Prostate gland (tissue), 2 donors: ENCODE measurements around the gene ONECUT2. TPM values are rescaled to one million over a fixed set of nuclear protein-coding genes. Genes with fewer than 3 reads are reported as not detected.

Experiments used
- DNase-seq: peaks from one replicate; pipeline ENCODE4 v3.0.0-alpha.2; 2019; ENCODE audit warnings: low spot score
- H3K27ac ChIP-seq, 2 donors: fragments of 200-600 bp; sonication (generic); 2 replicates each; pipeline ENCODE4 v1.5.1; 2017 to 2019
- H3K27me3 ChIP-seq: fragments of 200-600 bp; sonication (generic); replicated peaks from 2 replicates; pipeline ENCODE4 v1.5.1; 2019; ENCODE audit not compliant: insufficient read depth
- H3K36me3 ChIP-seq, 2 donors: fragments of 200-600 bp; sonication (generic); 1 replicate in 1 of 2; 2 replicates in 1 of 2; pipeline versions ENCODE4 v1.5.1 to v1.8.1; 2017 to 2019
- H3K4me1 ChIP-seq: fragments of 200-600 bp; sonication (generic); replicated peaks from 2 replicates; pipeline ENCODE4 v1.5.1; 2019
- H3K4me3 ChIP-seq, 2 donors: fragments of 200-600 bp; sonication (generic); 2 replicates each; pipeline ENCODE4 v1.5.1; 2017 to 2019
- H3K9me3 ChIP-seq: fragments of 200-600 bp; sonication (generic); 2 replicates; pipeline ENCODE4 v1.5.1; 2017
- CTCF ChIP-seq, 4 experiments: fragments of 200-600 bp in 2 of 4; fragments of 450-650 bp in 2 of 4; sonication (generic) in 2 of 4; IDR thresholded peaks; 1 replicate in 3 of 4; 2 replicates in 1 of 4; pipeline ENCODE4 v1.5.1; 2016 to 2019; ENCODE audit warnings: antibody characterized with exemption in 4 of 4, mild to moderate bottlenecking in 2 of 4, moderate library complexity in 2 of 4
- POLR2A ChIP-seq: fragments of 450-650 bp; IDR thresholded peaks from one replicate; pipeline ENCODE4 v1.6.1; 2016; ENCODE audit warnings: antibody characterized with exemption, mild to moderate bottlenecking
- POLR2AphosphoS5 ChIP-seq: sonication (generic); formaldehyde crosslinking; IDR thresholded peaks from one replicate; pipeline ENCODE4 v1.6.1; 2017; ENCODE audit warnings: antibody characterized with exemption
- WGBS: methylation state at CpG from one replicate; pipeline ENCODE4 v1.1.5; 2018; 5-methylcytosine and 5-hydroxymethylcytosine counted together
- intact Hi-C: fragments of 100-400 bp; cut with DNase I; formaldehyde crosslinking; loops from one replicate; pipeline ENCODE4 v1.14.2; 2022
- total RNA-seq, 2 donors: library from RNA; depleted of rRNA; stranded (reverse); fragments of >200 nt; gene quantifications; one replicate each; pipeline ENCODE4 v1.1.0, GENCODE V29; 2016

Gene ONECUT2
- total RNA-seq, 2 donors from 2014 or later: 0.09 to 0.45 TPM

GRCh38 chr18:57437402-57437765 lies 2.2 kb downstream of the ONECUT2 start:
- intact Hi-C loops: no loop called here
- Histone ChIP-seq H3K27ac (no peak overlapping the region), H3K9me3 (no peaks in the 10 kb centered on the region), H3K36me3 (no peaks in the 10 kb centered on the region), H3K27me3 (peaks cover 61% of the 10 kb centered on the region), H3K4me3 (no peak overlapping the region), H3K4me1 (peaks cover 4% of the 10 kb centered on the region)
- DNase-seq: no peak
- TF ChIP-seq POLR2A (no peak), POLR2AphosphoS5 (no peak), CTCF (IDR thresholded peaks at IDR 0.05) (no peak)
- WGBS: 2% methylated on average over 16 of the region's 16 CpGs

- DNase-seq: no peak
- H3K36me3 ChIP-seq: no peaks in the 10 kb centered on the region
- no peak for TF ChIP-seq POLR2A
- TF ChIP-seq POLR2AphosphoS5: no peak
- peak in 3 of 4 experiments; percentile 8 to 37 (median 27) for TF ChIP-seq CTCF (IDR thresholded peaks at IDR 0.05)
- H3K4me3 ChIP-seq: no peak overlapping the region
- peaks cover 64% of the 10 kb centered on the region for H3K27me3 ChIP-seq
- H3K4me1 ChIP-seq: peaks cover 4% of the 10 kb centered on the region
- intact Hi-C loops: no loop called here
- no peak overlapping the region for H3K27ac ChIP-seq
- H3K9me3 ChIP-seq: no peaks in the 10 kb centered on the region
- WGBS: 2% methylated on average over 72 of the region's 72 CpGs
These were observed 2.8 kb downstream of the ONECUT2 start for GRCh38 chr18:57437766-57438671.

GRCh38 chr18:57438743-57439608 lies 3.8 kb downstream of the ONECUT2 start:
- H3K4me1 ChIP-seq: peaks cover 4% of the 10 kb centered on the region
- no peak overlapping the region for H3K4me3 ChIP-seq
- no peak for DNase-seq
- H3K36me3 ChIP-seq: no peaks in the 10 kb centered on the region
- TF ChIP-seq POLR2AphosphoS5: no peak
- no peak for TF ChIP-seq POLR2A
- TF ChIP-seq CTCF (IDR thresholded peaks at IDR 0.05): no peak
- peaks cover 62% of the 10 kb centered on the region for H3K27me3 ChIP-seq
- 3% methylated on average over 31 of the region's 31 CpGs for WGBS
- intact Hi-C loops: no loop called here
- no peak overlapping the region for H3K27ac ChIP-seq
- H3K9me3 ChIP-seq: no peaks in the 10 kb centered on the region

GRCh38 chr18:57439609-57439968 lies 4.4 kb downstream of the ONECUT2 start:
- H3K4me1 ChIP-seq: peaks cover 2% of the 10 kb centered on the region
- H3K9me3 ChIP-seq: no peaks in the 10 kb centered on the region
- no peak for TF ChIP-seq CTCF (IDR thresholded peaks at IDR 0.05)
- TF ChIP-seq POLR2AphosphoS5: no peak
- TF ChIP-seq POLR2A: no peak
- WGBS: 2% methylated on average over 26 of the region's 26 CpGs
- H3K27me3 ChIP-seq: peaks cover 66% of the 10 kb centered on the region
- H3K27ac ChIP-seq: no peak overlapping the region
- no peak overlapping the region for H3K4me3 ChIP-seq
- no peaks in the 10 kb centered on the region for H3K36me3 ChIP-seq
- intact Hi-C loops: no loop called here
- DNase-seq: no peak
